Effector memory CD4-positive, alpha-beta T cell (primary cell): Measurements from ENCODE around the gene OR6C70.
"Not testable (repeated sequence)": the region's sequence is repeated elsewhere in the genome, so short reads cannot be mapped to it uniquely, and the experiment has no call there.

ENCODE experiments used
- DNase-seq, 3 donors: peaks; one replicate each; pipeline ENCODE4 v3.0.0-alpha.2; 2020
- H3K27ac ChIP-seq: 2 replicates; pipeline ENCODE4 v1.7.0; 2013; ENCODE audit warnings: mild to moderate bottlenecking, low read length, moderate library complexity; ENCODE audit not compliant: insufficient read depth, poor library complexity, severe bottlenecking
- H3K27me3 ChIP-seq: replicated peaks from 2 replicates; pipeline ENCODE4 v1.7.0; 2013; ENCODE audit warnings: mild to moderate bottlenecking, low read length; ENCODE audit not compliant: insufficient read depth, control insufficient read depth, poor library complexity, severe bottlenecking
- H3K36me3 ChIP-seq: 2 replicates; pipeline ENCODE4 v1.7.0; 2013; ENCODE audit warnings: mild to moderate bottlenecking, low read length, moderate library complexity; ENCODE audit not compliant: control insufficient read depth, insufficient read depth
- H3K4me1 ChIP-seq: 2 replicates; pipeline ENCODE4 v1.7.0; 2013; ENCODE audit warnings: low read length, mild to moderate bottlenecking; ENCODE audit not compliant: control insufficient read depth, insufficient read depth, poor library complexity, severe bottlenecking
- H3K4me3 ChIP-seq: 2 replicates; pipeline ENCODE4 v1.7.0; 2013; ENCODE audit warnings: low read length, low read depth, mild to moderate bottlenecking; ENCODE audit not compliant: insufficient read depth, poor library complexity, severe bottlenecking
- H3K9me3 ChIP-seq: 2 replicates; pipeline ENCODE4 v1.7.0; 2013; ENCODE audit warnings: mild to moderate bottlenecking, low read length, moderate library complexity; ENCODE audit not compliant: control insufficient read depth

The OR6C70 gene

DNA sequence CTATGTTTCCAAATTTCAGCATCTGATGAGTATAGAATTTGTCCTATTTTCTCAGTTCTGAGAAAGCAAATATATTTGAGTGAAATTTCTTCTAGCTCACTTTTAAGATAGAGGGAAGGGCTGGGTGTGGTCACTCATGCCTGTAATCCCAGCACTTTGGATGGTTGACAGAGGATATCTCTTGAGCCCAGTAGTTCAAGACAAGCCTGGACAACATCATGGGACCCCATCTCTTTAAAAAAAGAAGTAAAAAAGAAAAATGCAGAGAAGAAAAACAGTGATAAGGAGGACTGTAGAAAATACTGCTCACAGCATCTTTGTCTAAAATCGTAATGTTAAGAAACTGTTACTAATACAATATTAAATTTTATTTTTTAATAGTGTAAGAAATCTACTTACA is 2.3 kb upstream of the OR6C70 start:
- Histone ChIP-seq H3K27ac (no peak overlapping the region), H3K27me3 (no peaks in the 10 kb centered on the region), H3K4me3 (no peak overlapping the region), H3K9me3 (no peaks in the 10 kb centered on the region), H3K4me1 (no peaks in the 10 kb centered on the region), H3K36me3 (no peaks in the 10 kb centered on the region)
- no peak for DNase-seq

DNA sequence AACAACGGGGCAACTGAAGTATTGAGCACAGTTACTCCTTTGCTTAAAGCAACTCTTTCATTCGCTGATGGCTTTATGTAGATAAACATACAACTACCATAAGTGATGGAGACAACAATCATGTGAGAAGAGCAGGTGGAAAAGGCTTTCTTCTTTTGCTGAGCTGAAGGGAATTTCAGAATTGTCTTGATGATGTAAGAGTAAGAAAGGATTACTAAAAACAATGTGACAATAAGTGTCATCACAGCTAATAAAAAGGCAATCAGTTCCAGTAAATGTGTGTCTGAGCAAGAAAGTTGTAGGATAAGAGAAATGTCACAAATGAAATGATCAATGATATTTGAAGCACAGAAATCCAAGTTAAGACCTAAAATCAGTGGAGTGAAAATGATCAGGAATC is 647 bp downstream of the OR6C70 start:
- no peak for DNase-seq
- Histone ChIP-seq H3K27ac (no peak overlapping the region), H3K27me3 (no peaks in the 10 kb centered on the region), H3K4me3 (no peak overlapping the region), H3K9me3 (no peaks in the 10 kb centered on the region), H3K36me3 (no peaks in the 10 kb centered on the region), H3K4me1 (no peaks in the 10 kb centered on the region)

DNA sequence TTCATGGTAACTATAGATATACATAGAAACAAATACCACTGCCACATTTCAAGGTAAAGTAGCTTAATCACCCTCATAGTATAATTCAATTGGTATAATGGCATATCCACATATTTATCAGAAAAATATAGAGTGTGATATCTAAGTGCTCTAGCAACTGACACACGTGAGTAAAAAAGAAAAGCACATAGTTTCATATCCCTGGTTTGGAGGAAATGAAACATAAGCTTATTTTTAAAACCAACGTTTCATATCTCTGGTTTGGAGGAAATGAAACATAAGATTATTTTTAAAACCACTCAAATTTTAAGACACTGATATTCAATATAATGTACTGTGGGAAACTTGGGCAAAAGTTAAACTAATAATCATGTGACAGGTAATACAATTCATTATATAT is 2.1 kb downstream of the OR6C70 start:
- Histone ChIP-seq H3K36me3 (no peaks in the 10 kb centered on the region), H3K27ac (no peak overlapping the region), H3K4me1 (no peaks in the 10 kb centered on the region), H3K4me3 (no peak overlapping the region), H3K27me3 (no peaks in the 10 kb centered on the region), H3K9me3 (no peaks in the 10 kb centered on the region)
- no peak for DNase-seq

DNA sequence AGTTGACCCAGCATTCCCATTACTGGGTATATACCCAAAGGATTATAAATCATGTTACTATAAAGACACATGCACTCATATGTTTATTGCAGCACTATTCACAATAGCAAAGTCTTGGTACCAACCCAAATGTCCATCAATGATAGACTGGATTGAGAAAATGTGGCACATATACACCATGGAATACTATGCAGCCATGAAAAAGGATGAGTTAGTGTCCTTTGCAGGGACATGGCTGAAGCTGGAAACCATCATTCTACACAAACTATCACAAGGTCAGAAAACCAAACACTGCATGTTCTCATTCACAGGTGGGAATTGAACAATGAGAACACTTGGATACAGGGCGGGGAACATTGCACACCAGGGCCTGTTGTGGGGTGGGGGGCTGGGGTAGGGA is 5.0 kb downstream of the OR6C70 start:
- H3K36me3 ChIP-seq, DNase-seq, H3K4me1 ChIP-seq, H3K4me3 ChIP-seq, H3K27ac ChIP-seq, H3K9me3 ChIP-seq, H3K27me3 ChIP-seq: not testable (repeated sequence)

DNA sequence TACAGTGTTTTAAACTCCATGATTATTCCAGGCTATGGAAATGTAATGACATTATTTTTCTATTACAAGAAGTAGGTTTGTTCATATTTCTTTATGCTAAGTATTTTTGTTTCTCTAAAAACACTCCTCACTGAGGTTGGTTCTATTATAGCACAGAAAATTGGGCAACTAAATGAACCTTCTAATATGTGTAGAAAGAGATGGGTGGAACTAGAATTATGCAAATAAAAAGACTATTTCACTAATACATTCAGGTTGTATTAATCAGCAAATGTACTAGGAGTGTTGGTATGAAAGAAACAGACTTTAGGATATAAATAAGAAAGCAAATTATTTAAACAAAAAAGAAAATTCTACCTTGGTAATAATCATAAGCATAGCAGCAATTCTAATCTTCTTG is 21.1 kb downstream of the OR6C70 start:
- Histone ChIP-seq H3K4me1 (no peaks in the 10 kb centered on the region), H3K4me3 (no peak overlapping the region), H3K9me3 (no peaks in the 10 kb centered on the region), H3K36me3 (no peaks in the 10 kb centered on the region), H3K27me3 (no peaks in the 10 kb centered on the region), H3K27ac (no peak overlapping the region)
- no peak for DNase-seq

DNA sequence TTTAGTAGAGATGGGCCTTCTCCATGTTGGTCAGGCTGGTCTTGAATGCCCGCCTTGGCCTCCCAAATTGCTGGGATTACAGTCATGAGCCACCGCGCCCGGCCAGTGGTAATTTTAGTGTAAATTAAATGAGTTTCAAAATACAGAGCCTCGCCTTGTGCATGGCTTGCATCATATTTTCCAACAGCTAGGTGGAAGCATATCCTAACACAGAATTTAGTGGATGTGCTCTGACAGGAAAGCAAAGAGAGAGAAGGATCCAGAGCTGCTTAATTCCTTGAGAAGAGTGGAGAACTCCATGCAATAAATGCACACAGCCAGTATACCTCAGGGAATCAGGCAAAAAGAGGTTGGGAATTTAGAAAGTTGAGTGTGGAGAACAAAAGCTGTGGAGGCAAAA is 23.6 kb downstream of the OR6C70 start:
- Histone ChIP-seq H3K36me3 (no peaks in the 10 kb centered on the region), H3K9me3 (no peaks in the 10 kb centered on the region), H3K27me3 (no peaks in the 10 kb centered on the region), H3K4me1 (no peaks in the 10 kb centered on the region), H3K27ac (no peak overlapping the region), H3K4me3 (no peak overlapping the region)
- DNase-seq: no peak

DNA sequence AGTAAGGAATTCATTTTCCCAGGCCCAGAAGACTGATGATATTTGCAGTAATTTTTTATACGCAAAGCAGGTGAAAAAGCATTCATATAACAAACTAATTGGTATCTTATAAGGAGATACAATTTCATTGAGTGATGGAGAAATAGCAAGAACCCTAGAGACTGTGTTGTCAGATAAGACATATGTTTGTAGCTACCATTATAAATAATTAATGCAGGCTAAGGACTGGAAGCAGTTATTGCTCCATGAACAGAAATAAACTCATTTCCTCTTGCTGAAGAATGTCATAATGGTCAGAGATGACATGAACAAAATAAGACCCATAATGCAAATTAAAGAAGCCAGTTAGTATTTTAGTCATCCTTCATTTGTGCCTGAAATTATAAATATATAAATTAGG is 24.6 kb downstream of the OR6C70 start:
- Histone ChIP-seq H3K4me3 (no peak overlapping the region), H3K27me3 (no peaks in the 10 kb centered on the region), H3K36me3 (no peaks in the 10 kb centered on the region), H3K27ac (no peak overlapping the region), H3K4me1 (no peaks in the 10 kb centered on the region), H3K9me3 (no peaks in the 10 kb centered on the region)
- DNase-seq: no peak

DNA sequence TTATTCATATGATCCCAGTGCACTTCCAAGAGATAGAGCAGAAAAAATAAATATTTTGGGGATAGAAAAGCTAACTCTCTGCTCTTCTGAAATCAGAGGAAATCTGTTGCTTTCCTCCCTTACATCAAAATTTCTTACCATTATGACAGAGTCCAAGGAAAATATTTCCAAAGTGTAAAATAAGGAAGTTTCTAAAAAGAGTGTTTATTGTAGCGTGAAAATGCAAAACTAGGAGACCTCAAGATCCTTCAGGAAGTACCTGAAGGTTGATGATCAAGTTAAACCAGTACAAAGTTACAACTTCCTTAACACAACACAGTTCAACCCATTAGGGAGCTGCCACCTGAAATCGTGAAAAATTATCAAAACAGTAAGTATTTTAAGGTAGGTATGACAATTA is 26.2 kb downstream of the OR6C70 start, which contains the start of gene OR6C2:
Gene OR6C2, plus strand, starts transcription at position 301 of the 400 bp plus-strand sequence. CDS start 8,138 bp downstream, outside the sequence.
- DNase-seq: no peak
- Histone ChIP-seq H3K27ac (no peak within 1 kb of the TSS), H3K4me3 (no peak within 1 kb of the TSS), H3K27me3 (no peaks in the 10 kb centered on the region), H3K9me3 (no peaks in the 10 kb centered on the region), H3K4me1 (no peaks in the 10 kb centered on the region), H3K36me3 (no peaks in the 10 kb centered on the region)

DNA sequence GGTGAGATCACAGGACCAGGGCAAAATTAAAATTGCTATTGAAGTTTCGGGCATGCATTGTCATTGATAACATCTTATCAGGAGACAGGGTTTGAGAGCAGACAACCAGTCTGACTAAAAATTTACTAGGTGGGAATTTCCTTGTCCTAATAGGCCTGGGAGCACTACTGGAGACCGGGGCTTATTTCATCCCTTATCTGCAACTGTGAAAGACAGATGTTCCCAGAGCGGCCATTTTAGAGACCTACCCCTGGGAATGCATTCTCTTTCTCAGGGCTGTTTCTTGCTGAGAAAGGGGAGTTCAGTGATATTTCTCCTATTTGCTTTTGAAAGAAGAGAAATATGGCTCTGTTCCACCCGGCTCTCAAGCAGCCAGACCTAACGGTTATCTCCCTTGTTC is 28.7 kb downstream of the OR6C70 start:
- H3K4me3 ChIP-seq, DNase-seq, H3K36me3 ChIP-seq, H3K27me3 ChIP-seq, H3K9me3 ChIP-seq, H3K4me1 ChIP-seq, H3K27ac ChIP-seq: not testable (repeated sequence)

DNA sequence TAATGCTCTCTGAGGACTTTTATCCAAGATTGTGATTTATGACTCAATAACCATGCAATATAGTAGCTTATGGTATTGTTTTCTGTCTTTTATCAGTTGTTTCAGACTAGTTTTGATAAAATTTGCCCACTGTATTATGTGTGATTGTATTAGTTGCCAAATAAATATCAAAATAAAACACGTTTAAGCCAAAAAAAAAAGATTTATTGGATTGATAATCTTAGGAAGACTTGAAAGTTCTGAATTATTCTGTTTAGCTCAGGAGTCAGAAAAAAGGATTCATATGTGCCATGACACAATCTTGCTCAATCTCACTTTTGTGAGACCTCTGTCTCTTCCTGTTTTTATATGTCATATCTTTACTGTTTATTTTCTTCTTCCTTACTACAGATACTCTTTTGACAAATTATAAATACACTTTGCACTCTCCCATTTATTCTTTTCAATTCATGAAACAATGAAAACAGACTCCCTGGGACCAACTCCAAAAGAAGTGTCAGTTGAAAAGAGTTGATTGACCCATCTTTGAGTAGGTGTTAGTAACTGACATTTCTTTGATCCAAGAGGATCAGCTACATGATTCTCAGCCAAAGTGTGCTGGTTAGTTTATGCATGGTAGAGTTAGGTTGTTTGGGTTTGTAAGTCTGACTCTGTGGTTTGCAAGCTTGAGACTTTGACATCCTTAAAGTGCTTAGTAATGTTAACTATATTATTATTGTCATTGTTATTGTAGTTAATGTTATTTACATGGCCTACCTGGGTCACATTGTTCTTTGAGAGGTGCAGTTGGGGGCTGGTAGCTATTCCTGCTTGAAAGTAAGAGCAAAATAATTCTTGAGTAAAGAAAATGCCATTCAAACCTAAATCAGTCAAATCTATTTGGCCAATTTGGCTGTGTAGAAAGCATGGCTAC is 41.4 kb downstream of the OR6C70 start:
- no peaks in the 10 kb centered on the region for H3K27me3 ChIP-seq
- H3K9me3 ChIP-seq: no peaks in the 10 kb centered on the region
- H3K4me3 ChIP-seq: no peak overlapping the region
- no peaks in the 10 kb centered on the region for H3K36me3 ChIP-seq
- DNase-seq: no peak
- no peak overlapping the region for H3K27ac ChIP-seq
- H3K4me1 ChIP-seq: no peaks in the 10 kb centered on the region
